SK-N-SH treated with all-trans-retinoic acid at 6 μM for 48 hours (cell line): ENCODE results near the gene SOCS4.
"Not testable (repeated sequence)": the region's sequence is repeated elsewhere in the genome, so short reads cannot be mapped to it uniquely, and the experiment has no call there.

Experiments used
- ATAC-seq: fragments of 200-7000 bp; cut with Tn5 transposase; 3 replicates; pipeline ENCODE4 v1.9.1; 2020; ENCODE audit warnings: mild to moderate bottlenecking, moderate library complexity
- ARNTL ChIP-seq: fragments of 450-650 bp; formaldehyde crosslinking; IDR thresholded peaks from 2 replicates; pipeline ENCODE4 v1.5.0; 2020; ENCODE audit warnings: low read depth, mild to moderate bottlenecking, moderate library complexity, borderline replicate concordance
- BACH2 ChIP-seq: fragments of 250-450 bp; sonication (Bioruptor Pico); IDR thresholded peaks from 2 replicates; pipeline ENCODE4 v1.9.0; 2021; ENCODE audit warnings: mild to moderate bottlenecking, borderline replicate concordance
- CSDC2 ChIP-seq: fragments of 250-450 bp; sonication (Bioruptor Pico); IDR thresholded peaks from 2 replicates; pipeline ENCODE4 v1.5.0; 2020; ENCODE audit warnings: mild to moderate bottlenecking, moderate library complexity
- ESRRG ChIP-seq: fragments of 250-450 bp; sonication (Bioruptor Pico); IDR thresholded peaks from 2 replicates; pipeline ENCODE4 v1.6.1; 2021; ENCODE audit warnings: mild to moderate bottlenecking
- GLIS3 ChIP-seq: fragments of 250-450 bp; sonication (Bioruptor Pico); IDR thresholded peaks from 2 replicates; pipeline ENCODE4 v1.5.0; 2020; ENCODE audit warnings: mild to moderate bottlenecking, moderate library complexity
- ISL1 ChIP-seq: fragments of 250-450 bp; sonication (Bioruptor Pico); IDR thresholded peaks from 2 replicates; pipeline ENCODE4 v2.1.2; 2022; ENCODE audit warnings: mild to moderate bottlenecking, moderate library complexity
- OSR1 ChIP-seq: fragments of 250-450 bp; sonication (Bioruptor Pico); IDR thresholded peaks from 2 replicates; pipeline ENCODE4 v1.8.0; 2022; ENCODE audit warnings: moderate library complexity, mild to moderate bottlenecking, inconsistent platforms
- RARB ChIP-seq: fragments of 250-450 bp; sonication (Bioruptor Pico); IDR thresholded peaks from 2 replicates; pipeline ENCODE4 v1.8.0; 2021; ENCODE audit warnings: mild to moderate bottlenecking, moderate library complexity
- SNAI2 ChIP-seq: fragments of 250-450 bp; sonication (Bioruptor Pico); IDR thresholded peaks from 2 replicates; pipeline ENCODE4 v1.5.0; 2020; ENCODE audit warnings: mild to moderate bottlenecking, moderate library complexity
- TCF4 ChIP-seq: fragments of 250-450 bp; sonication (Bioruptor Pico); IDR thresholded peaks from 2 replicates; pipeline ENCODE4 v1.8.0; 2021; ENCODE audit warnings: mild to moderate bottlenecking, moderate library complexity, borderline replicate concordance
- TOX ChIP-seq: fragments of 250-450 bp; sonication (Bioruptor Pico); IDR thresholded peaks from 2 replicates; pipeline ENCODE4 v1.8.0; 2021; ENCODE audit warnings: mild to moderate bottlenecking, moderate library complexity, borderline replicate concordance
- ZC3H10 ChIP-seq: fragments of 250-450 bp; sonication (Bioruptor Pico); IDR thresholded peaks from 2 replicates; pipeline ENCODE4 v1.5.1; 2021; ENCODE audit warnings: mild to moderate bottlenecking, moderate library complexity
- ZFP30 ChIP-seq: fragments of 450-650 bp; formaldehyde crosslinking; IDR thresholded peaks from 2 replicates; pipeline ENCODE4 v1.5.0; 2022; ENCODE audit warnings: mild to moderate bottlenecking, moderate library complexity
- ZNF70 ChIP-seq: fragments of 450-650 bp; formaldehyde crosslinking; IDR thresholded peaks from 2 replicates; pipeline ENCODE4 v1.5.0; 2020; ENCODE audit warnings: mild to moderate bottlenecking, moderate library complexity
- ZNF8 ChIP-seq: fragments of 450-650 bp; formaldehyde crosslinking; IDR thresholded peaks from 2 replicates; pipeline ENCODE4 v1.5.0; 2020; ENCODE audit warnings: mild to moderate bottlenecking, moderate library complexity
- TF ChIP-seq, protein P1 (sequence below): fragments of 250-450 bp; sonication (Bioruptor Pico); IDR thresholded peaks from 2 replicates; pipeline ENCODE4 v1.8.0; 2020; ENCODE audit warnings: mild to moderate bottlenecking, moderate library complexity, borderline replicate concordance
- TF ChIP-seq, protein P2 (sequence below): fragments of 250-450 bp; sonication (Bioruptor Pico); IDR thresholded peaks from 2 replicates; pipeline ENCODE4 v1.5.0; 2020; ENCODE audit warnings: mild to moderate bottlenecking, moderate library complexity
- TF ChIP-seq, protein P3 (sequence below): fragments of 250-450 bp; sonication (Bioruptor Pico); IDR thresholded peaks from 2 replicates; pipeline ENCODE4 v1.8.0; 2021; ENCODE audit warnings: low read depth, mild to moderate bottlenecking, moderate library complexity, borderline replicate concordance
- TF ChIP-seq, protein P4 (sequence below): fragments of 250-450 bp; sonication (Bioruptor Pico); IDR thresholded peaks from 2 replicates; pipeline ENCODE4 v1.5.1; 2020; ENCODE audit warnings: low read depth, mild to moderate bottlenecking, moderate library complexity

Gene SOCS4

DNA sequence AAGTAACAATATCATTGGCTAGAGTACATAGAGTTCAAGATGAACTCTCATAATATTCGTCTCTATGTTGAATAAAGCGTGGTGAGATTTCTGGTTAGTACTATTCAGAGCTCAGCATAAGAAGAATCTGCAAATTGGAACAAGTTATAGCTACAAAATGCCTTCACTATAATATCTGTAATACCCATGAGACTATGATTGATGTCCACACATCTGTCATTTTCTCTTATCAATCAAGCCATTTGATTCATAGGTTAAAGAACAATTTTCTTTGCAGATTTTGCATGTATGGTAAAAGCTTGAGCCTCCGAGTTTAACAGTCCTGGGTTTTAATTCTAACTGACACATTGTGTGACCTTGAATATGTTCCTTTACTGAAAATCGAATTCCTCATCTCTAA lies 1.4 kb downstream of the SOCS4 start:
- no peak for TF ChIP-seq ESRRG
- no peak for TF ChIP-seq BACH2 (CRISPR knock-in tag)
- TF ChIP-seq, protein P1, sequence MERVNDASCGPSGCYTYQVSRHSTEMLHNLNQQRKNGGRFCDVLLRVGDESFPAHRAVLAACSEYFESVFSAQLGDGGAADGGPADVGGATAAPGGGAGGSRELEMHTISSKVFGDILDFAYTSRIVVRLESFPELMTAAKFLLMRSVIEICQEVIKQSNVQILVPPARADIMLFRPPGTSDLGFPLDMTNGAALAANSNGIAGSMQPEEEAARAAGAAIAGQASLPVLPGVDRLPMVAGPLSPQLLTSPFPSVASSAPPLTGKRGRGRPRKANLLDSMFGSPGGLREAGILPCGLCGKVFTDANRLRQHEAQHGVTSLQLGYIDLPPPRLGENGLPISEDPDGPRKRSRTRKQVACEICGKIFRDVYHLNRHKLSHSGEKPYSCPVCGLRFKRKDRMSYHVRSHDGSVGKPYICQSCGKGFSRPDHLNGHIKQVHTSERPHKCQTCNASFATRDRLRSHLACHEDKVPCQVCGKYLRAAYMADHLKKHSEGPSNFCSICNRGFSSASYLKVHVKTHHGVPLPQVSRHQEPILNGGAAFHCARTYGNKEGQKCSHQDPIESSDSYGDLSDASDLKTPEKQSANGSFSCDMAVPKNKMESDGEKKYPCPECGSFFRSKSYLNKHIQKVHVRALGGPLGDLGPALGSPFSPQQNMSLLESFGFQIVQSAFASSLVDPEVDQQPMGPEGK: no peak
- TF ChIP-seq ZC3H10: no peak
- ATAC-seq: no peak

DNA sequence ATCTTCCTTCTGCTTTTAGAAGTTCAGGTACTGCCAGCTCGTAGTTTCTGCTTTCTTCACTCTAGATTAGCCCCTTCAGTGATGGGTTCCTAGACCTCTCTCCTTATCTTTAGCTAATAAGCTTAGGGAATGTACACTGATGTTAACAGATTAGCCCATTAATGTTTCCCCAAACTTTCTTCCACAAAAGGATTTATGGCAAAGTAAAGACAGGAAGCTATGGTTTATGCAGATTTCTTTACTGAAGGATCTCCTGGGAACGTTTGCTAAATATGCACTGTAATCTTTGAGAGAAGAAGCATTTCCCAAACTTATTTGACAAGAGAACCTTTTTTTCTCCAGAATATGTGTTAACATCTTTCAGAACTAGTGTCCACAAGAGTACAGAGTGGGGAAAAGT lies 4.2 kb downstream of the SOCS4 start:
- TF ChIP-seq BACH2 (CRISPR knock-in tag) (no peak), ZNF70 (CRISPR knock-in tag) (no peak), ISL1 (CRISPR knock-in tag) (no peak), TOX (CRISPR knock-in tag) (no peak), GLIS3 (no peak), TCF4 (CRISPR knock-in tag) (no peak), CSDC2 (no peak), ZNF8 (CRISPR knock-in tag) (no peak), ZC3H10 (no peak), RARB (CRISPR knock-in tag) (no peak), ZFP30 (CRISPR knock-in tag) (no peak)
- TF ChIP-seq, protein P2, sequence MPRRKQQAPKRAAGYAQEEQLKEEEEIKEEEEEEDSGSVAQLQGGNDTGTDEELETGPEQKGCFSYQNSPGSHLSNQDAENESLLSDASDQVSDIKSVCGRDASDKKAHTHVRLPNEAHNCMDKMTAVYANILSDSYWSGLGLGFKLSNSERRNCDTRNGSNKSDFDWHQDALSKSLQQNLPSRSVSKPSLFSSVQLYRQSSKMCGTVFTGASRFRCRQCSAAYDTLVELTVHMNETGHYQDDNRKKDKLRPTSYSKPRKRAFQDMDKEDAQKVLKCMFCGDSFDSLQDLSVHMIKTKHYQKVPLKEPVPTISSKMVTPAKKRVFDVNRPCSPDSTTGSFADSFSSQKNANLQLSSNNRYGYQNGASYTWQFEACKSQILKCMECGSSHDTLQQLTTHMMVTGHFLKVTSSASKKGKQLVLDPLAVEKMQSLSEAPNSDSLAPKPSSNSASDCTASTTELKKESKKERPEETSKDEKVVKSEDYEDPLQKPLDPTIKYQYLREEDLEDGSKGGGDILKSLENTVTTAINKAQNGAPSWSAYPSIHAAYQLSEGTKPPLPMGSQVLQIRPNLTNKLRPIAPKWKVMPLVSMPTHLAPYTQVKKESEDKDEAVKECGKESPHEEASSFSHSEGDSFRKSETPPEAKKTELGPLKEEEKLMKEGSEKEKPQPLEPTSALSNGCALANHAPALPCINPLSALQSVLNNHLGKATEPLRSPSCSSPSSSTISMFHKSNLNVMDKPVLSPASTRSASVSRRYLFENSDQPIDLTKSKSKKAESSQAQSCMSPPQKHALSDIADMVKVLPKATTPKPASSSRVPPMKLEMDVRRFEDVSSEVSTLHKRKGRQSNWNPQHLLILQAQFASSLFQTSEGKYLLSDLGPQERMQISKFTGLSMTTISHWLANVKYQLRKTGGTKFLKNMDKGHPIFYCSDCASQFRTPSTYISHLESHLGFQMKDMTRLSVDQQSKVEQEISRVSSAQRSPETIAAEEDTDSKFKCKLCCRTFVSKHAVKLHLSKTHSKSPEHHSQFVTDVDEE (CRISPR knock-in tag): no peak
- TF ChIP-seq, protein P3, sequence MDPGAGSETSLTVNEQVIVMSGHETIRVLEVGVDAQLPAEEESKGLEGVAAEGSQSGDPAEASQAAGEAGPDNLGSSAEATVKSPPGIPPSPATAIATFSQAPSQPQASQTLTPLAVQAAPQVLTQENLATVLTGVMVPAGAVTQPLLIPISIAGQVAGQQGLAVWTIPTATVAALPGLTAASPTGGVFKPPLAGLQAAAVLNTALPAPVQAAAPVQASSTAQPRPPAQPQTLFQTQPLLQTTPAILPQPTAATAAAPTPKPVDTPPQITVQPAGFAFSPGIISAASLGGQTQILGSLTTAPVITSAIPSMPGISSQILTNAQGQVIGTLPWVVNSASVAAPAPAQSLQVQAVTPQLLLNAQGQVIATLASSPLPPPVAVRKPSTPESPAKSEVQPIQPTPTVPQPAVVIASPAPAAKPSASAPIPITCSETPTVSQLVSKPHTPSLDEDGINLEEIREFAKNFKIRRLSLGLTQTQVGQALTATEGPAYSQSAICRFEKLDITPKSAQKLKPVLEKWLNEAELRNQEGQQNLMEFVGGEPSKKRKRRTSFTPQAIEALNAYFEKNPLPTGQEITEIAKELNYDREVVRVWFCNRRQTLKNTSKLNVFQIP: no peak
- TF ChIP-seq, protein P1: no peak
- no peak for ATAC-seq

GRCh38 chr14:55037995-55038394 lies 11.0 kb downstream of the SOCS4 start:
- ATAC-seq: not testable (repeated sequence)

DNA sequence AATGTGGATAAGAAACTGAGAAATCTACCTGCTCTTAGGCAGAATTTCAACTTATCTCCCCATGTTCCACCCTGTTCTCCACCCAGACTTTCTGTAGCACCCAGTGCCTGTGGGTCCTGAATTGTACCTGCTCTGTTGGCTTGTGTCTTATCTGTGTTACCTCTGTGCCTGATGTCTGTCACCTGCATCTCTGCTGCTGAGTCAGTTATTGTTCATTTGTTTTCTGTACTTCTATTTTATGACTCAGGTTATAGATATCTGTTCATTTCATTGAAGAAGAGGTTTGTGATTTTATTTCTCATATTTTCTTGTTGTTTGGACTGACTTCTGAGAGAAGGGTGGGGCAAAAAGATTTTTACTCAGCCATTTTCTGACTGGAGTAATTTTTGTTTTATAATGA lies 11.7 kb downstream of the SOCS4 start:
- ATAC-seq: no peak
- TF ChIP-seq ESRRG (no peak), OSR1 (CRISPR knock-in tag) (no peak)

DNA sequence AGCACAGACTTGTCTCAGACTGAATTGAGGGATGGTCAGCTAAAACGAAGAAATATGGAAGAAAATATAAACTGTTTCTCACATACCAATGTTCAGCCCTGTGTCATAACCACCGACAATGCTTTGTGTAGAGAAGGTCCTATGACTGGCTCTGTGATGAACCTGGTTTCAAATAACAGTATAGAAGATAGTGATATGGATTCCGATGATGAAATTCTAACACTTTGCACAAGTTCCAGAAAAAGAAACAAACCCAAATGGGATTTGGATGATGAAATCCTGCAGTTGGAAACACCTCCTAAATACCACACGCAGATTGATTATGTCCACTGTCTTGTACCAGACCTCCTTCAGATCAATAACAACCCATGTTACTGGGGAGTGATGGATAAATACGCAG lies 16.5 kb downstream of the SOCS4 start:
- ATAC-seq: no peak
- no peak for TF ChIP-seq SNAI2 (CRISPR knock-in tag)
- TF ChIP-seq ZFP30 (CRISPR knock-in tag): no peak
- TF ChIP-seq ARNTL (CRISPR knock-in tag): no peak
- no peak for TF ChIP-seq ZNF8 (CRISPR knock-in tag)
- no peak for TF ChIP-seq TOX (CRISPR knock-in tag)
- TF ChIP-seq, protein P4, sequence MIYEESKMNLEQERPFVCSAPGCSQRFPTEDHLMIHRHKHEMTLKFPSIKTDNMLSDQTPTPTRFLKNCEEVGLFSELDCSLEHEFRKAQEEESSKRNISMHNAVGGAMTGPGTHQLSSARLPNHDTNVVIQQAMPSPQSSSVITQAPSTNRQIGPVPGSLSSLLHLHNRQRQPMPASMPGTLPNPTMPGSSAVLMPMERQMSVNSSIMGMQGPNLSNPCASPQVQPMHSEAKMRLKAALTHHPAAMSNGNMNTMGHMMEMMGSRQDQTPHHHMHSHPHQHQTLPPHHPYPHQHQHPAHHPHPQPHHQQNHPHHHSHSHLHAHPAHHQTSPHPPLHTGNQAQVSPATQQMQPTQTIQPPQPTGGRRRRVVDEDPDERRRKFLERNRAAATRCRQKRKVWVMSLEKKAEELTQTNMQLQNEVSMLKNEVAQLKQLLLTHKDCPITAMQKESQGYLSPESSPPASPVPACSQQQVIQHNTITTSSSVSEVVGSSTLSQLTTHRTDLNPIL (CRISPR knock-in tag): no peak
- TF ChIP-seq, protein P3: no peak
- no peak for TF ChIP-seq CSDC2
